Measurements from ENCODE around the gene EFR3B.

- TF ChIP-seq CTCF (tag by site-specific recombination; IDR thresholded peaks at IDR 0.05) (no peak), RBAK (tag by site-specific recombination; IDR thresholded peaks at IDR 0.05) (no peak), MYNN (tag by site-specific recombination; IDR thresholded peaks at IDR 0.05; ENCODE audit: borderline replicate concordance) (no peak), ZNF2 (tag by site-specific recombination; IDR thresholded peaks at IDR 0.05) (no peak), YY1 (tag by site-specific recombination; IDR thresholded peaks at IDR 0.05) (no peak), BCL6B (tag by site-specific recombination; IDR thresholded peaks at IDR 0.05) (no peak), TCF7L2 (IDR thresholded peaks at IDR 0.05; ENCODE audit: borderline replicate concordance, low read depth, low read length) (no peak), ZNF266 (tag by site-specific recombination; IDR thresholded peaks at IDR 0.05; ENCODE audit: low read depth) (no peak), ELK4 (IDR thresholded peaks at IDR 0.05; ENCODE audit: borderline replicate concordance, low read depth, low read length) (no peak), ZNF157 (tag by site-specific recombination; IDR thresholded peaks at IDR 0.05) (no peak), ZNF280C (tag by site-specific recombination; IDR thresholded peaks at IDR 0.05) (no peak), ZNF768 (tag by site-specific recombination; IDR thresholded peaks at IDR 0.05) (no peak), BCL11B (tag by site-specific recombination; IDR thresholded peaks at IDR 0.05; ENCODE audit: low read depth) (no peak), ZNF837 (tag by site-specific recombination; IDR thresholded peaks at IDR 0.05) (no peak)
Observed at GRCh38 chr2:25063876-25064660, 22.2 kb downstream of the EFR3B start.
